Iris pigment epithelial cell (primary cell): ENCODE measurements around the gene TNRC6B.
A peak's percentile ranks its signal among the peaks of the same experiment; 100 is the strongest.

Experiments
- DNase-seq: peaks from one replicate; pipeline ENCODE4 v3.0.0-alpha.2; 2011; ENCODE audit warnings: low read depth

The TNRC6B gene

GRCh38 chr22:40238425-40239344 lies 61.0 kb downstream of the TNRC6B start:
- peak; percentile 89 for DNase-seq

DNA sequence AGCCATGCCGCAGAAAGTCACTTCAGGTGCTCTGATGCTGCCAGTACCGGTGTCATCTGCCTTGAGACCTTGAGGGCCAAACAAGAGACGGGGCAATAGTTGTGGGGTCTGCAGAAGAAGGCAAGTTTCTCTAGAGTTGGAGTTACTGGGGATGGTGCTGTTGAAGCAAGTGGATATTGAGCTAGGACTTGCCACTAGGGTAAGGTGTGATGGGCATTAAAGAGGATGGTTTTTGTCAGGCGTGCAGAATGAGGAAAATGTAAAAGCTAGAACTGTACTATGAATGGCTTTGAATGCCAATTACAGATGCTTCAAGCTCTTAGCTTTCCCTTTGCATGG lies 61.6 kb downstream of the TNRC6B start:
- DNase-seq: no peak

- no peak for DNase-seq
Observed at GRCh38 chr22:40240160-40240559, 62.4 kb downstream of the TNRC6B start.

- no peak for DNase-seq
Observed at GRCh38 chr22:40240686-40241085, 63.0 kb downstream of the TNRC6B start.

DNA sequence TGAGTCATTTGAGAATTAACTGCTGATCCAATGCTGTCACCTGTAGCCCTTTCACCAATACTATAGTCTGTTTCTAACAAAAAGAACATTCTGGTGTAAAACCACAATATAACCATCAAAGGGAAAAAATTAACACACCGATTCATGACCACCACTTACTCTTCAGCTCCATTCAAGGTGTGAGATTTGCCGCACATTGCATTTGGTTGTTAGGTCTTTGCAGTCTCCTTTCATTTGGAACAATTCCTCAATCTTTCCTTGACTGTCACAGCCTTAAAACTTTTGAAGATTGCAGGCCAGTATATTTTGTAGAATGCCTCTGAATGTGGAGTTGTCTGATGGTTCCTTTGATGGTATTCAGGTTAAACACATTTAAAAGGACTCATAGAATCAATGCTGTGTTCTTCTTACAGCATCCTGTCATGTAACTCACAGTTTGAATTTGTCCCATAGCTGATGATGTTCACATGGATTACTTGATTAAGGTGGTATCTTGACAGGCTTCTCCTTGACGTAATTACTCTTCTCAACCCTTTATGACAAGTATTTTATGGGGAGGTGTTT lies 63.6 kb downstream of the TNRC6B start:
- no peak for DNase-seq

DNA sequence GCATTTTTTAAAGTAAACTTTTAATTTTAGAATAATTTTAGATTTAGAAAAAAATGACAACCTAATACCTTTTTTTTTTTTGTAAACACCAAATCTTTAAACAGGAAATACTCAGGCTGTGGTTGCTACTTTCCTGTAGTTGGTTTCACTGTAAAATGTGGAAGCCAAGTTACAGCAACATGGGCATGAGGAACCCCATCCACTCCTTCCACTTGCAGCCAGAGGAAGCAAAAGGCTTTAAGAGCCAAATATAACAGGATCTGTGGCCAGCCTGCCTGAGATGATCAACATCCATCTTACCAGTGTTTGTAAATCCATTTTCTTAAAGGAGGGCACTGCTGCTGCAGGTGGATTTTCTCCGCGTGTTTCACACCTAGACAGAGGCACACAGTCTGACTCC lies 66.2 kb downstream of the TNRC6B start:
- no peak for DNase-seq

- DNase-seq: no peak
Observed at GRCh38 chr22:40244586-40244985, 66.9 kb downstream of the TNRC6B start.

GRCh38 chr22:40247976-40248375 lies 70.3 kb downstream of the TNRC6B start:
- no peak for DNase-seq

DNA sequence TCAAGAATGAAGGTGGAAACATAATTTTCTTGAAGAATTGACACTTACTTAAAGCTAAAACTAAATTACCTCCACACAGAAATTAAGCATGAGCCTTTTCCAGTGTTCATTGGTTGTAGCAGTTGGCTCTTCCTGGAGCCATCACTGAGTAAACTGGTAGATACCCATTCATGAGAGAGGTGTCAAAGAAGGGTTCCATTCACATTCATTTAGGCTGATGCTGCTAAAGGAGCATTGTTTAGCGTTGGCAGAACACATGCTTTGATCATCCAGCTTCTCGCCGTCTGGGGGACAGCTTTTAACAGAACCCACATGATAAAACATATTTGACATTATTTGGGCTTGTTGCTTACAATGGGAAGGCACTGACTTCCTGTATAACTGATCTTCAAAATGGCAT lies 71.6 kb downstream of the TNRC6B start:
- no peak for DNase-seq

DNA sequence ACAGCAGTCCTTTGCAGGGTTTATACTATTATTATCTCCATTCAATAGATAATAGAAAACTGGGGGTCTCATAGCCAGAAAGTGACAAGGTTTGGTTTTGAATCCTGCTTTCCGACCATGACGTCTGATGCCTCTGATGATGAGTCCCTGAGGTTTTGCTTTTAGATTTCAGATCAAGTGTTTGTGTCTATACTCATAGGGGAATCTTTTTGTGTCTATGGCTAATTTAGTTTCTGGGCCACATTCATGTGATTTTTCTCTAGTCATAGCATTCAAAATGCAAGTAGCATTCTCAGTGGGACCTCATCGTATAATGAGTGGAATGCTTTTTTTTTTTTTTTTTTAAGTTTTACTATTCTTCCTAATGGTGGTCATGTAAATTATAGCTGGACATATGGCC lies 72.9 kb downstream of the TNRC6B start:
- DNase-seq: no peak

DNA sequence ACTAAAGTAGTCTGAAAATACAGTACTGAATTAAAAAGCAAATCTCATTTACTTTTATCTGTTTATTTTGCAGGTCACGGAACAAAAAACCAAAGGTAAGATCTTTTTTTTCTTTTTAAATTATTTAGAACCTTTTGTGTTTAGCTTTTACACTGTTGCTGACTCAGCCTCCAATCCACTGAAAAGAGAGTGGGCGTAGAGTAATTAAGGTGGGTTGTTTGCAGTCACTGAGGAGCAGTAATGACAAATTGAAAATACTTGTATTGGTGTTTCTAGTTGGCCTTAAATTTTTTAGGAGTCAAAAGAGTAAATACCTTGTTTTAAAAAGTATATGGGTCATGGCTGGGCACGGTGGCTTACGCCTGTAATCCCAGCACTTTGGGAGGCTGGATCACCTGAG lies 73.4 kb downstream of the TNRC6B start:
- no peak for DNase-seq

- DNase-seq: no peak
Observed at GRCh38 chr22:40252146-40252545, 74.4 kb downstream of the TNRC6B start.

DNA sequence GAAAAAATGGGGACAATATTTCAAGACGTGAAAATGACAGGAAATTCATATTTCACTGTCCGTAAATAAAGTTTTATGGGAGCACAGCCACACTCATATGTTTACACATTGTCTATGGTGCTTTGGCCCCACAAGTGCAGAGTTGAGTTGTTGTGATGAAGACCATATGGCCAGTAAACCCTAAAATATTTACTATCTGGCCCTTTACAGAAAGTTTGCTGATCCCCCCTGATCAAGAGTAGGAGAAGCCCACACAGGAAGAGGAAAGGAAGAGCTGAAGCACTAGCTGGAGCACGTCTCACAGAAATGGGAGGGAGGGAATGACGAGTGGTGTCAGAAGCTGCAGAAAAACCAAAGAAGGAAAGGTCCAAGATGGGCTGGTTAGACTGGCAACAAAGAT lies 78.8 kb downstream of the TNRC6B start:
- DNase-seq: no peak

- peak; percentile 78 for DNase-seq
Observed at GRCh38 chr22:40258017-40258416, 80.3 kb downstream of the TNRC6B start.

DNA sequence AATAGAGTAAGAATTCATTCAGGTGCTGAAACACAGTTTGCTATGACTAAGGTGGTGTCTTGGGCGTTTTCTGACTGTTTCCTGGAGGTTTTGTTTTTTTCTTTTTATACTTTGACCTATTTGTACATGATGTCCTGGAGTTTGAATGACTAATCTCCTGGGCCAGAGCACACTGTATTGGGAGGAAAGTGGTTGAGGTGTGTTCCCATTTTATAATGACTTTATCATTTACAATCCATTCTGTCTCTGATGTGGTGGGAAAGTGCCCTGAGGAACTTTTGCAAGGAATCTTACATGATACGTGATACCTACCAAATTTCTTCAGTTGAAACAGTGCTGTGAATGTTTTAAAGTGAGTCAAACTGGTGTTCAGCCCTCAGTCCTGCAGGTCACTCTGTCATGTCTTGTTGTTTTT lies 80.8 kb downstream of the TNRC6B start:
- peak; percentile 63 for DNase-seq

DNA sequence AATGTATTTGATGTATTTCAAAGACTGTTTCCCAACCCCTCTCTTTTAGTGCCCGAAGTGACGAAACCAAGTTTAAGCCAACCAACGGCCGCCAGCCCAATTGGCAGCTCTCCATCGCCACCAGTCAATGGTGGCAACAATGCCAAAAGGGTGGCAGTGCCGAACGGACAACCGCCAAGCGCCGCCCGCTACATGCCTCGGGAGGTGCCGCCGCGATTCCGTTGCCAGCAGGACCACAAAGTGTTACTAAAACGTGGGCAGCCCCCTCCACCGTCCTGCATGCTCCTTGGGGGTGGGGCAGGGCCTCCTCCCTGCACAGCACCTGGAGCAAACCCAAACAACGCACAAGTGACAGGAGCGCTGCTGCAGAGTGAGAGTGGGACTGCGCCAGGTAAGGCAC lies 84.1 kb downstream of the TNRC6B start:
- no peak for DNase-seq

DNA sequence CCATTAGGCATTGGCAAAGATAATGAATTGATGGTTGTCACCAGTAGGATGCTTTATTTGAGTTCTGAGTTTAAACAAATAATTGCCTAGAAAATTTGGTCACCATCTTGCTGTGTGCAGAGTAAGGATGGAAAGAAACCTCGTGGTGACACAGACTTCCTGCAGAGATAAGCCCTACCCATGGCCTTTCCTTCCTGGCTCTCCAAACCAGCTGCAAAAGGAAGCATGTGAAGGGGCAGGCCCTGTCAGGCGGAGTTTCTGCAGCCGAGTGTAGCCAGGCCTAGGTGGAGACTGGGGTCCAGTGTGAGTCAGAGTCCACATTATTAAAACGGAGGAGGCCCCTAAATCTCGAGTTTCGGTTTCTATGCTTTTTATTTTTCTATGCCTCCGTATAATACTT lies 85.5 kb downstream of the TNRC6B start:
- DNase-seq: peak; percentile 36

DNA sequence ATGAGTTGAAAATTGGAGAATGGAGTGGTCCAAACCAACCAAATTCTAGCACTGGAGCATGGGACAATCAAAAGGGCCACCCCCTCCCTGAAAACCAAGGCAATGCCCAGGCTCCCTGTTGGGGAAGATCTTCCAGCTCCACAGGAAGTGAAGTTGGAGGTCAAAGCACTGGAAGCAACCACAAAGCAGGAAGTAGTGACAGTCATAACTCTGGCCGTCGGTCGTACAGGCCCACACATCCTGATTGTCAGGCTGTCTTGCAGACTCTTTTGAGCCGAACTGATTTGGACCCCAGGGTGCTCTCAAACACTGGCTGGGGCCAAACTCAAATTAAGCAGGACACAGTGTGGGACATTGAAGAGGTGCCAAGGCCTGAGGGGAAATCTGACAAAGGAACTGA lies 88.1 kb downstream of the TNRC6B start:
- no peak for DNase-seq

DNA sequence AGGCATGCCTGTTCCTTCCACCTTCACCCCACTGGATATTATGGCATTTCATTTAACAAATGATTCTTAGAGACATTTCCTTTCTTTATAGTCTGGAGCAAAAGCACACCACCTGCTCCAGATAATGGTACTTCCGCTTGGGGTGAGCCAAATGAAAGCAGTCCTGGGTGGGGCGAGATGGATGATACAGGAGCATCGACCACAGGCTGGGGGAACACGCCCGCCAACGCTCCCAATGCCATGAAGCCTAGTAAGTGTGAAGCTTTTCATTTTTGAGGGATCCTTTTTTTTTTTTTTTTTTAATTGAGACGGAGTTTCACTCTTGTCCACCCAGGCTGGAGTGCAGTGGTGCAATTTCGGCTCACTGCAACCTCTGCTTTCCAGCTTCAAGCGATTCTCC lies 92.3 kb downstream of the TNRC6B start:
- no peak for DNase-seq

DNA sequence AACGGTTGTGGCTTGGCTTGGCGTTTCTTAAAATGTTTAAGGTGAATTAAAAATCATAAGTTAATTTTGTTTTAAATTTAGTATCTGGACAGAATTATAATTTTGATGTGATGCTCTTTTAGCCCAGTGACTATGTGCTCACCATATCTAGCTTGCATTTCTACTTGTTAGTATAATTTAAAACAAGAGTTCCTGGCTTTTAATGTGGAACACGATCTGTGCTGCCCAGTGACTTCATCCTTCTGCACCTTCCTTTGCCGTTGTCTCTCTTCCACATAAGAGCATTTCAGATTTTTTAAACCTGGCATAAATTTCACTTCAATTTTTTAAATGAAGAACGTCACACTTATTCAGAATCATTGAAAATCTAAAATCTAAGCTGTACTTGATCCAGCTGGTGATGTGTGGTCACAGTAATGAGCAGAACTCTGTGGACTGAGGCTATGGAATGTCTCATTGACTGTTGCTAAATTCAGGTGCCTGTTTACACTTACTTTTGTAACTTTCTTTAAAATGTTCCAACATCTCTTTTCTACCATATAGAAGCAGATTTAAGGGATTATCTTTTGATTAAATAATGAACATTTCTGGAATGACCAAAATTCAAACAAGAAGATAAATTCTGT lies 93.1 kb downstream of the TNRC6B start:
- no peak for DNase-seq

- no peak for DNase-seq
Observed at GRCh38 chr22:40271440-40271839, 93.7 kb downstream of the TNRC6B start.

GRCh38 chr22:40273319-40273718 lies 95.6 kb downstream of the TNRC6B start:
- DNase-seq: no peak
